Spleen (tissue), 11 donors: Measurements from ENCODE around the gene DCAF15. TPM values are rescaled to one million over a fixed set of nuclear protein-coding genes. Genes with fewer than 3 reads are reported as not detected.

Experiments used
- DNase-seq: peaks from one replicate; pipeline ENCODE4 v3.0.0-alpha.2; 2020
- H3K27ac ChIP-seq, 8 donors: fragments of 200-600 bp; sonication (generic) in 7 of 8; 1 replicate in 4 of 8; 2 replicates in 4 of 8; pipeline versions ENCODE4 v1.5.0 to v1.8.0; 2016 to 2021; ENCODE audit warnings: inconsistent platforms in 4 of 8, mild to moderate bottlenecking in 4 of 8, moderate library complexity in 1 of 8
- H3K27me3 ChIP-seq, 7 donors: fragments of 200-600 bp; sonication (generic) in 6 of 7; replicated peaks in 1 of 7; 1 replicate in 4 of 7; 2 replicates in 3 of 7; pipeline versions ENCODE4 v1.5.0 to v1.8.0; 2016 to 2021; ENCODE audit warnings: inconsistent platforms in 3 of 7, mild to moderate bottlenecking in 1 of 7
- H3K36me3 ChIP-seq, 6 donors: fragments of 200-600 bp; sonication (generic) in 5 of 6; 1 replicate in 4 of 6; 2 replicates in 2 of 6; pipeline versions ENCODE4 v1.5.0 to v1.8.0; 2016 to 2021; ENCODE audit warnings: inconsistent platforms in 2 of 6
- H3K4me1 ChIP-seq, 6 donors: fragments of 200-600 bp; sonication (generic) in 5 of 6; 1 replicate in 3 of 6; 2 replicates in 3 of 6; pipeline versions ENCODE4 v1.5.0 to v1.8.0; 2016 to 2021; ENCODE audit warnings: inconsistent platforms in 3 of 6
- H3K4me3 ChIP-seq, 8 donors: fragments of 200-600 bp; sonication (generic) in 7 of 8; 1 replicate in 4 of 8; 2 replicates in 4 of 8; pipeline versions ENCODE4 v1.5.0 to v1.8.0; 2016 to 2021; ENCODE audit warnings: inconsistent platforms in 4 of 8, mild to moderate bottlenecking in 4 of 8, moderate library complexity in 2 of 8
- H3K9me3 ChIP-seq, 8 donors: fragments of 200-600 bp; sonication (generic) in 7 of 8; 1 replicate in 4 of 8; 2 replicates in 4 of 8; pipeline versions ENCODE4 v1.5.0 to v1.8.0; 2016 to 2021; ENCODE audit warnings: inconsistent platforms in 4 of 8
- POLR2A ChIP-seq, 3 donors: fragments of 450-650 bp; IDR thresholded peaks; one replicate each; pipeline ENCODE4 v1.5.1; 2017; ENCODE audit warnings: antibody characterized with exemption in 3 of 3, mild to moderate bottlenecking in 1 of 3
- POLR2AphosphoS5 ChIP-seq, 3 donors: sonication (generic); formaldehyde crosslinking; IDR thresholded peaks; one replicate each; pipeline ENCODE4 v1.5.1; 2017; ENCODE audit warnings: antibody characterized with exemption in 3 of 3
- WGBS, 5 donors: extraction: QIAGEN DNeasy Blood & Tissue Kit in 3 of 5; methylation state at CpG; one replicate each; pipeline versions ENCODE4 v1.1.5 to v1.1.7; 2013 to 2018; 5-methylcytosine and 5-hydroxymethylcytosine counted together
- intact Hi-C: fragments of 100-400 bp; cut with DNase I; formaldehyde crosslinking; loops from one replicate; pipeline ENCODE4 v1.15.0; 2023; ENCODE audit warnings: low total_unique reads
- polyA plus RNA-seq, 3 donors: library from polyadenylated mRNA; stranded (reverse); fragments of 200-250 nt; gene quantifications; one replicate each; pipeline ENCODE4 v1.2.1, GENCODE V29; 2013
- total RNA-seq, 7 donors: library from RNA; depleted of rRNA in 3 of 7; stranded (reverse); fragments of >200 nt in 3 of 7; fragmentation: NEBNext Ultra II Directional in 4 of 7; extraction: Animal tissue kit (Norgen Biotek cat#: 25700) in 4 of 7; gene quantifications; one replicate each; pipeline versions ENCODE4 v1.1.0 to v1.2.1, GENCODE V29; 2016 to 2021
- TF ChIP-seq, protein P1 (sequence below), 11 experiments: fragments of 200-600 bp in 7 of 11; fragments of 450-650 bp in 4 of 11; sonication (generic) in 4 of 11; IDR thresholded peaks in 8 of 11; conservative IDR thresholded peaks in 3 of 11; 1 replicate in 7 of 11; 2 replicates in 4 of 11; pipeline versions ENCODE4 v1.4.0 to v1.8.0; 2016 to 2021; ENCODE audit warnings: antibody characterized with exemption in 11 of 11, inconsistent platforms in 4 of 11, mild to moderate bottlenecking in 1 of 11
- donor health status: healthy with polysubstance abuse.
- donor health status: DM: no; HTN: no; CAD: no; lungs with moderate emphysema.
- donor health status: DM: no; HTN: no; CAD: no.
- donor health status: Bipolar disorder and iron deficiency.
- donor health status: healthy.
- donor health status: DM: no; HTN: no; CAD: no.
- donor health status: DM: yes; HTN: yes; CAD: no.

Gene DCAF15
- total and polyA plus RNA-seq, 10 donors: 27.7 to 84.9 (median 46.2) TPM

DNA sequence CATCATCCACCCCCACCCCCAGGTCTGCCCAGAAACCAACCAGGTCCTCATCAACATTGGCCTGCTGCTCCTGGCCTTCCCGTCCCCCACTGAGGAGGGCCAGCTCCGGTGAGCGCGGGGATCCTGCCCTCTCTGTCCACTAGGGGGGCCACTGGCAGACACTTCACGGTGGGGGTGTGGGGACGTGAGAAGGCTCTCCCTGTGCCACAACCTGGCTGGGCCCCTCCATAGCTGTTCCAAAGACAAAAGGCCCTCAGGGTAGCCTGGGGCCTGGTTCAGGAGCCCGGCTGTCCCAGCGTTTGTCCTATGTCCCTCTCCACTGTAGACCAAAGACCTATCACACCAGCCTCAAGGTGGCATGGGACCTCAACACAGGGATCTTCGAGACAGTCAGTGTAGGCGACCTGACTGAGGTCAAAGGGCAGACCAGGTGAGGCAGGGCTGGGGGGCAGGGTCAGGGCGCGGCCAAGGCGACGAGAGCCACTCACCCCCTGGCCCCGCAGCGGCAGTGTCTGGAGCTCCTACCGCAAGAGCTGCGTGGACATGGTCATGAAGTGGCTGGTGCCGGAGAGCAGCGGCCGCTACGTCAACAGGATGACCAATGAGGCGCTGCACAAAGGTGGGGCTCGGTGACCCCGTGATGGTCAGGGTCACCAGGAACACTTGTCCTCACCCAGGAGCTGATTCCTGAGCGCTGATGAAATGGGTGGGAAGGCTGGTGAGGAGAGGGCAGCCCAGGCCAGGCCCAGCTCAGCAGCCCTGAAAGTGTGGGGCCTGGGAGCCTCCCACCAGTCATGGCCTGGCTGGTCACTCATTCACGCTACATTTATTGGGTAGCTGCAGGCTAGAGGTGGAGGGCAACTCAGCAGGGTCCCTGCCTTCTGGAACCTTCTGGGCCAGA lies 7.9 kb downstream of the DCAF15 start:
- no peak overlapping the region for H3K27ac ChIP-seq
- peak; percentile 2 to 54 (median 28) for TF ChIP-seq POLR2AphosphoS5 (IDR thresholded peaks at IDR 0.05)
- TF ChIP-seq, protein P1, sequence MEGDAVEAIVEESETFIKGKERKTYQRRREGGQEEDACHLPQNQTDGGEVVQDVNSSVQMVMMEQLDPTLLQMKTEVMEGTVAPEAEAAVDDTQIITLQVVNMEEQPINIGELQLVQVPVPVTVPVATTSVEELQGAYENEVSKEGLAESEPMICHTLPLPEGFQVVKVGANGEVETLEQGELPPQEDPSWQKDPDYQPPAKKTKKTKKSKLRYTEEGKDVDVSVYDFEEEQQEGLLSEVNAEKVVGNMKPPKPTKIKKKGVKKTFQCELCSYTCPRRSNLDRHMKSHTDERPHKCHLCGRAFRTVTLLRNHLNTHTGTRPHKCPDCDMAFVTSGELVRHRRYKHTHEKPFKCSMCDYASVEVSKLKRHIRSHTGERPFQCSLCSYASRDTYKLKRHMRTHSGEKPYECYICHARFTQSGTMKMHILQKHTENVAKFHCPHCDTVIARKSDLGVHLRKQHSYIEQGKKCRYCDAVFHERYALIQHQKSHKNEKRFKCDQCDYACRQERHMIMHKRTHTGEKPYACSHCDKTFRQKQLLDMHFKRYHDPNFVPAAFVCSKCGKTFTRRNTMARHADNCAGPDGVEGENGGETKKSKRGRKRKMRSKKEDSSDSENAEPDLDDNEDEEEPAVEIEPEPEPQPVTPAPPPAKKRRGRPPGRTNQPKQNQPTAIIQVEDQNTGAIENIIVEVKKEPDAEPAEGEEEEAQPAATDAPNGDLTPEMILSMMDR (IDR thresholded peaks at IDR 0.05 in 8 of 11, conservative IDR thresholded peaks at IDR 0.05 in 3 of 11): peak in 6 of 11 experiments; percentile 15 to 54 (median 38)
- no peak for TF ChIP-seq POLR2A (IDR thresholded peaks at IDR 0.05)
- no peaks in the 10 kb centered on the region for H3K9me3 ChIP-seq
- H3K4me1 ChIP-seq: no peaks in the 10 kb centered on the region
- H3K4me3 ChIP-seq: no peak overlapping the region
- H3K27me3 ChIP-seq: no peaks in the 10 kb centered on the region
- 84 to 94% (median 91%) methylated on average over 8 to 27 of the region's 27 CpGs for WGBS, 5 donors
- intact Hi-C loops: loop anchor here (10.0 kb wide), 1 partner anchor 75 kb away; the partner anchor contains the start of gene IL27RA
- peaks cover 4 to 100% (median 97%) of the 10 kb centered on the region in 6 donors for H3K36me3 ChIP-seq
- no peak for DNase-seq

DNA sequence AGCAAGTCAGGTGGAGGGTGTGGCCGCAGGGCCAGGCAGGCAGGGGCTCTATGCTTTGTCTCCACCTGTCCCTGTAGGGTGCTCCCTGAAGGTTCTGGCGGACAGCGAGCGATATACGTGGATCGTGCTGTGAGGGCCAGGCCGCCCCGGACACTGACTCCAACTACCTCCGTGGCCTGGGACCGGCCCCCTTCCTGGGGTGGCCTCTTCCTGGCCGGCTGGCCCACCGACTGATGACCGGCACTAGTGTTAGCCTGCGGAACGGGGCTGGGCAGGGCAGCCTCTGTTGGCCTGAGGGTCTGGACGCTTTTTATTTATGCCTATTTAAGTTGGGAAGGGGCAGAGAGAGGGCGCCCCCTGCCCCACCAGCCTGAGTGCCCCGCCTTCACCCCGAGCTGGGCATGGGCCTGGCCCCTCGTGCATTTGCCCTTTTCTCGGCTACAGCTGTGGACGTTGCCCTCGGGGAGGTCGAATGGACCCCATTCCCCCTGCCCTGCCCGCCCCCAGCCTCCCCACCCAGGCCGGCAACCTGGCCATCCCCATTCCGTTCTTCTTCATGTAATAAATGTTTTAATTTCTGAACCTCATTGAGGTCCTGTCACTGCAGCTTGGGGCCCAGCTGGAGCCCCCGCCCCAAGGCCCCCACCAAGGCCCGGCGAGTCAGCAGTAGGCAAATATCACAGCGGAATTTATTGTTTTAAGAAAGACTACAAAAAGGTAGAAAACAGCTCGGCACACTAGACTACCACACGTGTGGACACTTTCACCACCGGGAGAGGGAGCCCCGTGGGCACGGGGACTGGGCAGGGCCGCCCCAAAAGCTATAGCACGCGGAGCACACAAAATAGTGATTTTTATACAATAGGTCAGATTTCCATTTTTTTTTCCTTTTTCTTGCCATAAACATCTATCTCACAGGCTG lies 8.8 kb downstream of the DCAF15 start:
- no peak for DNase-seq
- Histone ChIP-seq H3K9me3 (no peaks in the 10 kb centered on the region), H3K36me3 (peaks cover 3 to 100% (median 97%) of the 10 kb centered on the region in 6 donors), H3K27ac (no peak overlapping the region), H3K4me3 (no peak overlapping the region), H3K27me3 (no peaks in the 10 kb centered on the region), H3K4me1 (no peaks in the 10 kb centered on the region)
- intact Hi-C loops: no loop called here
- TF ChIP-seq POLR2AphosphoS5 (IDR thresholded peaks at IDR 0.05) (peak; percentile 11 to 64 (median 16)), POLR2A (IDR thresholded peaks at IDR 0.05) (no peak)
- TF ChIP-seq, protein P1 (IDR thresholded peaks at IDR 0.05 in 8 of 11, conservative IDR thresholded peaks at IDR 0.05 in 3 of 11): no peak
- WGBS, 5 donors: 91 to 94% (median 93%) methylated on average over 37 to 39 of the region's 39 CpGs

DNA sequence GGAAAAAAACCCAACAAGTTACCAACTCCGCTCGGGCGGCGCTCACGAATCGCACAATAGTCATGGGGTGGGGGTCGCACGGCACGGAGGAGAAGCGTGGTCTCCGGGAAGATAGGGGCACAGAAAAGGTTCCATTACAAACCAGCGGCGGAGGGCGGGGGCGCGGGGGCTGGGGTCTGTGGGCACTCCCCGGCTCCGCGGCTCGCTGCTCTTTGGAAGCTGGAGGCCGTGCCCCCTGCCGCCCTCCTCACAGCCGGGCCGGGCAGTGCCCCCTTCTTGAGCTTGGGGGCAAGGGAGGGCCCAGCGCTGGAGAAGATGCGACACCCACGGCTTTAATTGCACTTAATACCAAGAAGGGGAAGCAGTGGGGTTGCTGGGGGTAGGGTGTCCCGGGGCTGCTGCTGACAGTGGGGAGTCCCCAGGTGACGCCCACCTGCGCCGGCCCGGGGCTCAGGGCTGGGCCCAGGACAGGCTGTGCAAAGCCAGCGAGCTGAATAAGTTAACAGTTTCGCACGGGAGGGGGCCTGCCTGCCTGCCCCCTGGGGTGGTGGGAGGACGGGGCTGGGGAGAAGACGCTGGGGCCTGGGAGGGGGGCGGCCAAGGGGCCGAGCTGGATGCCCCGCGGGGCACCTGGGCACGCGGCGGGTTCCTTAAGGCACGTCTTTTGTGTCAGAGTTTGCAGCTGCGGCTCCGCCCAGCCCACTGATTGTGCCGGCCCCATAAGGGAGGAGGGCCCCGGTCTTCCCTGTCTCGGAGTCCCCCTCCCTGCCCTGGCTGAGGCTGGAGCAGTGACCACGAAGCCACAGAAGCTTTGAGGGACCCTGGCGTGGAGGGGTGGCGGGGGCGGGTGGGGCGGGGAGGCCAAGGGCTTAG lies 9.8 kb downstream of the DCAF15 start:
- 79 to 91% (median 86%) methylated on average over 32 to 55 of the region's 55 CpGs for WGBS, 5 donors
- H3K9me3 ChIP-seq: no peaks in the 10 kb centered on the region
- H3K36me3 ChIP-seq: peaks cover 0 to 100% (median 97%) of the 10 kb centered on the region in 6 donors
- intact Hi-C loops: no loop called here
- H3K27me3 ChIP-seq: no peaks in the 10 kb centered on the region
- DNase-seq: no peak
- H3K27ac ChIP-seq: no peak overlapping the region
- no peak for TF ChIP-seq POLR2AphosphoS5 (IDR thresholded peaks at IDR 0.05)
- TF ChIP-seq, protein P1 (IDR thresholded peaks at IDR 0.05 in 8 of 11, conservative IDR thresholded peaks at IDR 0.05 in 3 of 11): no peak
- TF ChIP-seq POLR2A (IDR thresholded peaks at IDR 0.05): no peak
- no peak overlapping the region for H3K4me3 ChIP-seq
- no peaks in the 10 kb centered on the region for H3K4me1 ChIP-seq
